ENCODE data around the gene TRMT2A.

Gene TRMT2A

DNA sequence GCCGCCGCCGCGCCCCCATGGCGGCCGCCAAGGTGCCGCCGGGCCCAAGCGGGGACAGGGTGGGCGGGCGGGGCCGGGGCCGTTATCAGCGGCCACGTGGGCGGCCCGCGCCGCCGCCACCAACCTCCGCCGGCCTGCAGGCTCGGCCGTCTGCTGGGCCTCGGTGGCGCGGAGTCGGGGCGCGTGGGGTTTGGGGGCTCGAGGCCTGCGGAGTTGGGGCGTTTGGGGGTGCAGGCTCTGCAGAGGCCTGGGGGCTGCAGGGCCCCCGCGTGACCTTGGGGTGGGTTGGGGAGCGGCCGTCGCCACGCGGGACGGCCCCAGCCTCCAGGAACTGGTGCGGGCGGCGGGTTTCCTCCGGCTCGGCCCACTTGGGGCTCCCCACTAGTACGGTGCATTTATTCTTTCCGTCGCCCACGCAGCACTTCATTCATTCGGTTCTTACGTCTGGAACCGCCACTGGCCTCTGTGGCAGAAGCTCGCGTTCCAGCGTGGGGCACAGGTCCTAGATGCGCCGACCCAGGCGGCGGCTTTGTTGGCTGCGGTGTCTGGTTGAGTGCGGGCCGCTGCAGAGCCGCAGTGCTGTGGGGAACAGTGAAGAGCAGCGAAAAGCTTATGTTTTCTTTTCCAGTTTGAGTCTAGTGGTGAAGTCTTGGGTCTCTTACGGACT is 740 bp upstream of the TRMT2A start:
- no peak for DNase-seq

DNA sequence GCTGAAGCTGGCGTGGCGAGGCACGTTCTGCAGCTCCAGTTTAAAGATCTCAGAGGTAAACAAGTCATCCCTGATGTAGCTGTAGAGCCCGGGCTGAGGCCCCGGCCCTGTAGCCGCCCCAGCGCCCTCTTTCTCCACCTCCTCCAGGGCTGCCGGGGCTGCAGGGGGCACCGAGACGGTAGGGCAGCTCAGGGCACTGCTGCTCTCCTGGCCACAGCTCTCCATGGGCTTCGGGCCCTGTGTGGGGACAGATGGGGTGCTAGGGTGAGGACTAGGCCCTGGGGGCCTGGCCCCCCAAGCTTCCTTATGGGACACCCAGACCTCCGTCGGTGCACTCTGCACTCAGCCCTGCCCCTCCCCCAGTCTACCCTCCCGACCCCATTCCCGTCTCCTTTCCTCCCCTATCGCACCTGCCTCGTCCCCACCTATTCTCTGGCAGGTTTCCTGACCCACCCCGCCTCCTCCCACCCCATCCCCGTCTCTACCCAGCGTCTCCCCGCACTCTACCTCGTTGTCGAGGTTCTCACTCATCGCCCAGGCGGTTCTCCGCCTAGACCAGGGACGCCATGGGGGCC is 563 bp downstream of the TRMT2A start:
- DNase-seq = no peak

DNA sequence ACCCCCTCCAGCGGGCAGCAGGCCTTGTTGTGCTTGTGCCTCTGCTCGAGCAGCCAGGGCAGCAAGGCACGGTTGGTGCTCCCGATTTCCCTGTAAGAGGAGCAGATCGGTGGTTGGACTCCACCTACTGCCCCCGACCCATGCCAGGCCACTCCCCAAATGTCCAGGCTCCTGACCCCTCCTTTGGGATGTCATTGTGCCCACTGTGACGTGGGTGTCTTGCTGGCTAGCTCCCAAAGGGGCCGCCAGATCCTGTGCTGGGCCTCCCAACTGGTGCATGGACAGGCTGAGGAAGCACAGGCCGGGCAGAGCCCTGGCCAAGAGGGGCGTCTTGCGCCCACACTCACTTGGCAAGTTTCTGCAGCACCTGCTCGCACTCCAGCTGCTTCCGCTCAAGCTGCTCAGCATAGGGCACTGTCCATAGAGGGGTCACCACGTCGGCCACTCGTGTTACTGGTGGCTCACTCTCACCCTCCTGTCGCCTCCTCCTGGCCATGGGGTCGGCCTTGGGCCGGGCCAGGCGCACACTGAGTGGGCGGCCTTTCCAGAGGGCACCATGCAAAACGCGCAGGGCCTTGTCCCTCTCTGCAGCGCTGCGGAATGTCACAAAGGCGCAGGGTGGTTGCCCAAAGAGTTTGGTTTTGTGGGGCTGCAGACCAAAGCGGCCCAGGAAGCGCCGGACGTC is 1.2 kb downstream of the TRMT2A start, which contains the start of gene RANBP1:
Gene RANBP1, plus strand, starts transcription at position 414 of the 685 bp plus-strand sequence. Its CDS starts 81 bp downstream, at position 495.
- DNase-seq = peak in 1 of 2 experiments; percentile 14

DNA sequence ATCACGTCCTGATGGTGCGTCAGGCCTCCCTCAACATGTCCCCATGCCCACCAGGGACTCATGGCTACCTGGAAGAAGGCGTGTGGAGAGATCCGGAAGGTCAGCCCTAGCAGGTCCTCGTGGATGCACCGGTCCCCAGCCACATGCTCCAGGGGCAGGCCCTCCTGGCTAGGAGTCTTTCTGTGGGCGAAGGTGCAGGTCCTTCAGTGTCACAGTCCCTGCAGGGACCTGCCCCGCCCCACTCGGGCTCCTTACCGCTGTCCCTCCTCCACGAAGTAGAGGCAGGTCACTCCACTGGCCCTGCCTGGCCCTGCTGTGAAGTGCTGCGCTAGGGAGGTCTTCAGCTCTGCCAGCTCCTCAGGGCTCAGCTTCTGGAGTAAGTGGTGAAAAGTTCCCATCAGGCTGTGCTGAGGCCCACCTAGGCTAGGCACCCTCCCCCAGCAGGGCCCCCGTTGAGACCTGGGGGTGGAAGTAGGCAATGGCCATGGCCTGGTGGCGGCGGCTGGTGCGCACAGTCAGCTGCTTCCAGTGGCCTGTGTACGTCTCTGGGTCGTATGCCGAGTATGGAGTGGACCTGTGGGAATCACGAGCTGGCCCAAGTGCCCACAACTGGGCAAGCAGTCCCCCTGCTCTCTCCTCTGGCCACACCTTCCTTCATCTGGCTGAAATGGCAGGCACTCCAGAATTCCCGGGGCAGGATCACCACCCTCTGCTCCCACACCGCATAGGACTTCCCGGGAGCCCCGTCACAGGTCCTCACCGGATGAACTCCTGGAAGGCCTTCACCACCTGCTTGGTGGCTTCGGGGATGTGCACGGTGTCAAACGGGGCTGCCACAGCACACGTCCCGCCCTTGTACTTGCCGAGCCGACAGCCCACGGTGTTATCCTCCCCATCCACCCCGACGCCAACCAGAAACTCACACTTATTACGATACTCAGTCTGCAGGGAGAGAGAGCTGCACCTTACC is 2.2 kb downstream of the TRMT2A start:
- DNase-seq = no peak

DNA sequence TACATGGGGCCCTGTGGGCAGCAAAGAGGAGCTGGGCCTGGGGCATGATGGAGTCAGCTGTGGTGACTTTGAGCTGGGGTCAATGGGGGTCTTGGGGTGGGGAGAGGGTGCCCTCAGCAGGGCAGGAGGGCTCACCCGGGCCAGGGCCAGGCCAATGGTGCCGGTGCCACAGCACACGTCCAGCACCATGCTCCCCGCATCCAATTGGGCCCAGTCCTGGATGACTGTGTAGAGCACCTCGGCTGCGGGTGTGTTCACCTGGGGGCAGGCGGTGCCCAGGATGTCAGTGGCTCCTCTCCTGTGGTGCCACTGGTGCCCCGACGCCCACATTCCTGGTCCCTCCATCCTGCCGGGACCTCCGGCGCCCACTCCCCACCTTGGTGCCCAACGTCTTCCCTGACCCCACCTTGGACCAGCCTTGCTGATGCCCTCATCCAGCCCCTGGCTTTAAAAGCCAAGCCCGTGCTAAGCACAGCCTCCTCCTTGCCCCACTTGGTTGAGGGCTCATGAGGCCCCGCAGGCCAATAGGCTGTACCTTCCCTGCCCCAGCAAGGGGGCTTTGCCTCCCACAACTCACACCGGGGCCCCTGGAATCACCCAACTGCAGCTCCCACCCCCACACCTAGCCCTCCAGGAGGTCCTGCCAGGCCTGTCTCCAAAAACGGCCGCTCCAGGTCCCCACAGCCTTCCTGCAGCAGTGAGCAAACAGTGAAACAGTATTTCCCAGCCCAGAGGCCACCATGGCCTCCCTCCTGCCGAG is 3.3 kb downstream of the TRMT2A start:
- no peak for DNase-seq

DNA sequence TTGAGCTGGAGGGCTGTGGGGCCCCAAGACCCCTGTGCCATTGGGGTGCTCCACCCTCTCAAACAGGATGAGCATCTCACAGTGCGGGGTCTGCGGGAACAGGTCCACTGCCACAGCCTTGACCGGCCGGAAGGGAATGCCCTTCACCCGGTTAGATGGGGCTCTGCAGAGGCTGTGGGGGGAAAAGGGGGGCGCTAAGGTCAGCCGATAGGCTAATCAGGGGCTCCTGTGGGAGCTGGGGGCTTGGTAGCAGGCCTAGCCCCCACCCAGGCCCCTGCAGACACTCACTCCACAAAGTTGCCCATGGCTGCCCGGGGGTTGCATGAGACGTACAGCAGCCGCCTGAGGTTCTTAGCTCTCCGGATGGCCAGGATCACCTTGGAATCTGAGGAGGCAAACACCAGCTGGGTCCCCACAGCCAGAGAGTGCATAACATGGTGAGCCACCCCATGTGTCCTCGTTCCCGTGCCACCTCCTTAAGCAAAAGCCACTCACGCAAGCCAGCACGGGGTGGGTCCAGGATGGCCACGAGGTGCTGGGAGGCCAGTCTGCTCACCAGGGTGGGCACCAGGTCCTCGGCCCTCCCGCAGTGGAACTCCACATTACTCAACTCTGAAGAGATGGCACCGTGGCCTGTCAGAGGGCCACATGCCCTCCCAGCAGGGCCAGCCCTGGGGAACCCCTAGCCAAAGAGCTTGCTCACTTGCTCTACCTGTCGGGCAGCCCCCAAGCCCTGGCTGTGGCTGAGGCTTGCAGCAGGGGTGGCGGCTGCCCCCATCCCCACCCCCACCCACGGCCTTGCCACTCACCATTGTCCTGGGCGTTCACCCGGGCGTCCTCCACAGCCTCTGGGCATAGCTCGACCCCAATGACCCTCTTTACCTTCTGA is 4.2 kb downstream of the TRMT2A start:
- DNase-seq = no peak

DNA sequence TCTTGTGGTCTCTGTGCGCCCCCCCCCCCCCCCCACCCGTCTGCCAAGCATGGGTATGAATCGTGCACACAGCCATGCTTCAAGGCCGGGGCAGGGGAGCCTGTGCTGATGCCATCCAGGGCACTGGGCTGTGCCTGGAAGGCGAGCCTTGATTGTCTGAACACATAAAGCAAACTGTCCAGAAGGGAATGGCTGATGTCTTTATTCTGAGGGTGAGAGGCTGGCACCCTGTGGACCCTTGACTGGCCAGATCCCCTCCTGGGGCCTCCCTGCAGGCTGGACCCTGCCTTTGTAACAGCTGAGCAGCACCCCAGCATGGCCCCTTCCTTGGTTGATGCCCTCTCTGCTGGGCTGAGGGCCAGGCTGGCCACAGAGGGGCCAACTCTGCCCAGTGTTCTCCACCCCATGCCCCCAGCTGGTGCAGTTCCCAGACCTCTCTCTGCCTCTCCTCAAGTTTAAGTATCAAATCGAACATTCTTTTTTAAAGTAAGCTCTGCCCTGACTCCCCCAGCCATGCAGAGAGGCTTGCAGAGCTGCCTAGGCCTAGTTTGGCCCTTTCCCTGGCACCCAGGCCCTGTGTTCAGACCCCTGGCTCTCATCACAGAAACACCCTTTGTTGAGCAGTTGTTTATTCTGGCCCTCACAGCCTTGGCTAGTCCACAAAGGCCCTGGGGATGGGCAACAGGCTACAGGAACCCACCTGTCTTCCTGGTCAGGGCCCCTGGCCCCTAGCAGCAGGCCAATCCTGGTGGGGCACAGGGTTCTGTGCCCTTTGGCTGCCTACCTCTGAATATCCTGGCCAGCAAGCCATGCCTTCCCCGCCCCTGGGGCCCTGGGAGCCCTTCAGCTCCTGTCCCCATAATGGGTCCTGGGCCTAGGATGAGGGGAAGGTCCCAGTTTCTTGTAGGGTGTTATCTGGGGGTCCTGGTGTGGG is 5.1 kb downstream of the TRMT2A start:
- no peak for DNase-seq

DNA sequence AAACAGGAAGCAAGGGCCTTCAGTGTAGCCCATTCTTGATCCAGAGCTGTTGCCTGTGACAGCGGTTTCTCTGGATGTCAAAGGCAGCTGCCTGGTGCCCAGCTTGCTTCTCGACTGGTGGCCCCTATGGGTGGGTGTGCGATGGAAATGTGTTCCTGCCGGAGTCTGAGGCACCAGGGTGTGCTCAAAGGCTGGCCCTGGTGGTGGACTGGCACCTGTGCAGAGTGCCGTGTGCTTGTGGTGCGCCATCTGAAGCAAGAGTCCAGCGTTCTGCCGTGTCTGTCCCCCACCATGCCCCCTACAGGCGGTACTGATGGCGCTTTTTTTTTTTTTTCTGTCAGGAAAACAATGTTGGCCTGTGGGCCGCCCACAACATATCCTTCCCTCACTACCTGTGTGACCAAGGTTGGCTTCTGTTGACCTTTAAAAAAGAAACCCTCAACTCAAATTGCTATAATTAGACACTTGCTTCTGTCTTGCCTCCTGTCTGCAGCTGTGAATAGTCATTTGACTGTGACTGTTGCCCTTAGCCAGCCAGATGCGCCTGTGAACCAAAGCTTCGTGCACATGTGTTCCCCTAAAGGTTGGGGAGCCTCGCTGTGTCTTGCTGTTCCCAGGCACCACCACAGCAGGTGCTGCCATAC is 5.9 kb downstream of the TRMT2A start:
- peak; percentile 36 to 45 for DNase-seq

DNA sequence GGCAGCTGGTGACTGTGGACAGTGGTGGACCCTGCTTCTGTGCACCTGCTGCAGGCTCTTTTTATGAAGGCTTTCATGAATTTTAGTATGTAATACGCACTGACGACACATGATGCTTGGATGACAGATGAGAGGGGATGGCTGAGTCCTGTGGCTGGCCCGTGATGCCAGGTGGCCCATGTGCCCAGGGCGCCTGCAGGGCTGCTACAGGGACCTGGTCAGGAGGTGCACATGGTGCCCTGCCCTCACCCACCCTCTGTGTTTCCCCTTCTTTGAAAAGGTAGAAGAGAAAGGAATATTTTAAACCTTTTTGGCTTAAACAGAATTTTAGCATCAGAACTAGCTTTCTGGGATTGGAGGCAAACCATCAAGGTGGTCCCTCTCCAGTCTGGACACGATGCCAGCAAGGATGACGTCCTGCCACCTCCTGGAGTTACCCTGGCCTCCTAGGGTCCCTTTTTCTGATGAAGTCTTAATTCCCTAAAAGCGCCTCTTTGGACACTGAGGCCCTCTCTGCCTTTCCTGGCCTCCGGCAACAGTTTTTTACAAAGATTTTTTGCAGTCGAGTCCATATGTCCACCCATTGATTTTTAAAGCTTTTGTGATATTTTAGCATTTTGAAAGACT is 6.6 kb downstream of the TRMT2A start:
- DNase-seq = no peak

DNA sequence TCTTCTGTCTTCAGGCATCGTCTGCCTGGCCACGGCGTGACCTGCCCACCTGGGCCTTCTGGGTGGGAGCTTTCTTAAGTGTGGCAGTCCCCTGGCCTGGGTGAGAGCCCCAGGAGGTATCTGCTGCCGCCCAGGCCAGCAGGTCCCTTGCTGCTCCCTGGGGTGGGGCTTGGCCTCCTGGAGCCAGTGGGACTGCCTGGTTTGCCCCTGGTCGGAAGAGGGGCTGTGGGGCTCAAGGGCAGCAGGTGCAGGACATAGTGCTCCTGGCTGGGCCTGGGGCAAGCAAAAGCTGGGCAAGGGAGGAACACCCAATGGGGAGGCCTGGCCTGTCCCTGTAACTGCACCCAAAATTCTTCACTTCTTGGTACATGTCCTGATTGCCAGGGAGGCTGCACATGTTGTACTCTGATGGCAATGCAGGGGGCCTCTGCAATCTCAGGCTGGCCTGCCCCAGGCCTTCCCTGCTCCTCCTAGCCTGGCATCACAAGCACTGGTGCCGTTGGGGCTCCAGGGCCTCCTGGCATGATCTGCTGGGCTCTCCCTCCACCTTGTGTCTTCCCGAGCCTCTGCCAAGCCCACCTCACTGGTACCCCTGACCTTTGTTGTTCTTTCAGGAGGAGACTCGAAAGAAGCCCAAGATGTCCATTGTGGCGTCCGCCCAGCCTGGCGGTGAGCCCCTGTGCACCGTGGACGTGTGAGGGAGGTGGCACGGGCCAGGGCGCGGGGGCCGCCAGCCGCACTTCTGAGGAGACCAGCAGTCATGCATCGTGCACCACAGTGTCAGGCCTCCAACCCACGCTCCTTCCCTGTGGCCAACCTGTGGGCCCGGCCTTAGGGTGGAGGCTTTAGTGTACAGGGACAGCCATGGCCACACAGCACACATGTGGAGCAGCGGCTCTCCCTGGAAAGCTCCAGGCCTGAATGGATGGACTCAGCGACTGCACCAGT is 7.3 kb downstream of the TRMT2A start:
- no peak for DNase-seq

DNA sequence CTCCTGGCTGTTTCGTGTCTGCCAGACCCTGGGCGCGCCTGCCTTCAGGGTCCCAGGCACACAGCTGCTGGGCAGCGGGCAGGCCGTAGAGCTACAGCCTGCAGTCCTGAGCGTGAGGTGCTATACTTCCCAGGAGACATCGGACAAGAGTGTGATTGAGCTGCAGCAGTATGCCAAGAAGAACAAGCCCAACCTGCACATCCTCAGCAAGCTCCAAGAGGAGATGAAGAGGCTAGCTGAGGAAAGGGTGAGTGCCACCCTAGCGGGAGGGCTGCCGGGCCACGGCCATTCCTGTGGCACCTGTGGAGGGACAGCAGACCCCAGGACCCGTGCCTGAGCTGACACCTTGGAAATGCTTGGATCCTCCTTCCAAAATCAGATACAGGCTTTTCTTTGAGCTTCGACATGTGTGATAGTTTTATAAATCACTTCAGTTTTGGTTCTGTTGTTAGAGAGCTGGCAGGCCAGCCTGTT is 8.2 kb downstream of the TRMT2A start:
- no peak for DNase-seq

DNA sequence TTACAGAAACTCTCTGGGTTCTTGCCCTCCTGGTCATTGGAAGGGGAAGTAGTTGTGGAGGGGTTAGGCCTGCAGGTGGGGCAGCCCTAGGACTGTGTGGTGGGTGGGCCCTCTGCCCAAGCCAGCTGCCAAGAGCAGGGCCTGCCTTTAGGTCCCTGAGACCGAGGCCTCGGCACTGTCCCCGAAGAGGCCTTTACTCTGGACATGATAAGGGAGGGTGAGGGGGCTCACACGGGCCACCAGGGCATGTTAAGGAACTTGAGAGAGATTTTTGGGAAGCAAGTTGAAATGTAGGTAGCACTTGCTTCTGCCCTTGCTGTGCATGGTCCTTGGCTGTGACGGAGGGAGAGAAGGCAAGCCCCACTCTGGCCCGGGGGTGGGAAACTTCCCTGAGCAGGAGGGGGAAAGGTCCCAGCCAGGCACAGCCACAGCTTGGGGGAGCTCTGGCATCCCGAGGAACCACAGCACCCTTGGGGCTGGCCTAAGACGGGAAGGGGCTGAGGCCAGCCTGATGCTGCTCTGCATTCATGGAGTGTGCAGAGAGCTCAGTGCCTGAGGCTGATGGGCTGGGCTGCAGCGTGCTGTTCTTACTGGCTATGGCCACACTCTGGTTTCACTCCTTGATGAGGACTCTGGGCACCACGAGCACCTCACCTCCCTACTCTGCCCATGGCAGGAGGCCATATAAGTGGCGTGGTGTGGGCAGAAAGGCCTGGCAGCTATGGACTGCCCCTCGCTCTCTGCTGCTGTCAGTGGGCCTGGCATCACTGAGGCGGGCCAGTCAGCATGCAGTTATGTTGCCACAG is 8.9 kb downstream of the TRMT2A start:
- DNase-seq = no peak

DNA sequence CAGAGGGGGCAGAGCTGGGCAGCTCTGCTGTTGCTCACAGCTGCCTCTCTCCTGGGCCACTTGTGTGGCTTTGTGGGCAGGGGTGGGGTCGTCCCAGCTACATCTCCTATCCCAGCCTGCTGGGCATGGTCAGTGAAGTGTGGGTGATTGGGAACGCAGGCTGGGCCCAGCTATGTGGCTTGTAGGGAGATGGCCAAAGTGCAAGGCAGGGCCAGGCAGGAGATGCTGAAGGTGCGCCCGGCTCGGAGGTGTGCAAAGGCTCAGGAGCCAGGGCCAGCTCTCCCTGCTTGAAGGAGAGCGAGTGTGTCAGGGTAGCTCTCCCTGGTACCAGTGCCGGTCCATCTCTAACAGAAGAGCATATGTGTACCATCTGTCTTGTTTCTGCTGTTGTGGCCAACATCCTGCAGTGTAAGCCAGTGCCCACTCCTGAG is 9.5 kb downstream of the TRMT2A start:
- no peak for DNase-seq

DNA sequence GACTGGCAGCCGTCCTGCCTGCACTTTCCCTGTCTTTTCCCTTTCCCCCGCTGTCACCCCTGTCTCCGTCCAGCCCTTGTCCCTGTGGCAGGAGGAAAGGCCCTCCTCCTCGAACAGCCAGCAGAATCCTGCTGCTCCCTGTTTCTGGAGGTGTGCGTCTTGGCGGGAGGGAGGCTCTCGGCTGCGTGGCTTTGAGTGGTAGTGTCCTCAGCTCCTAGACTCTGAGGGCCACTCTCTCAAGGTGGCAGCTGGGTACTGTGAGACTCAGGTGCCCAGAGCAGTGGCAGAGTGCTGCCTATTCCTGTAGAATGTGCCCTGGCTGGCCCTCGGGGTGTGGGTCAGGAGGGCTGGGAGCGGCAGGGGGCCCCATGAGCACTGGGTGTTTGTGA is 10.2 kb downstream of the TRMT2A start:
- DNase-seq = no peak

DNA sequence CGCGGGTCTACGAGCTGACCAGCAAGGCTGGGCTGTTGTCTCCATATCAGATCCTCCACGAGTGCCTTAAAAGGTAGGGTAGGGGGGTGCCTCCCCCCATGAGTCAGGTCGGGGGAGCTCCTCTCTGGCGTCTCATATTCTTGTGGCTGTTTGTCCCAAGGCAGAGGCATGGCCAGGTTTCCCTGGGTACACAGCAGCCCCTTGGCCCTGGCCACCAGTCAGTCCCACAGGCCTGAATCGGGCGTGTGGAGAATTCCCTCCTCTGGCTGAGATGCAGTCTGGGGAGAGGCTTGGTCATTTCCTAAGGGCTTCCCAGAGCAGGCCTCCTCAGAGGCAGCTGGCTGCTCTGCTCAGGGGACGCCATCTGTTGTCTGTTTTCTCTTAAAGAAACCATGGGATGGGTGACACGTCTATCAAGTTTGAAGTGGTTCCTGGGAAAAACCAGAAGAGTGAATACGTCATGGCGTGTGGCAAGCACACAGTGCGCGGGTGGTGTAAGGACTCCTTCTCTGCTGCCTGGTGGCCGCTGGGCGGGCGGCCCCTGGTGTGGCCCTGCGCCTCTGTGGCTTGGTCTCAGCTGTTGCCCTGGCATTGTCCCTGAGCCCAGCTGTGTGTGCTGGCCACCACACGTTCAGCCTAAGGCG is 10.7 kb downstream of the TRMT2A start:
- no peak for DNase-seq
